MCF 10A (cell line): Measurements from ENCODE around the gene LHX2. TPM values are rescaled to one million over a fixed set of nuclear protein-coding genes. Genes with fewer than 3 reads are reported as not detected.
A peak's percentile ranks its signal among the peaks of the same experiment; 100 is the strongest.

Experiments used
- BruUV-seq: library from RNA; stranded (reverse); fragments of 400-500 nt; replicated peaks from 2 replicates; lab custom pipeline; 2021; lab: Mats Ljungman, UMichigan
- CTCF ChIA-PET: fragments of 300-600 bp; sonication (Branson Sonifier 250); formaldehyde crosslinking; extraction: SDS; loops from one replicate; lab custom pipeline; 2021; ENCODE audit warnings: antibody characterized with exemption, inconsistent platforms; lab: Yijun Ruan, JAX
- POLR2A ChIA-PET: fragments of 300-600, 350-650 bp; sonication (Branson Sonifier 250); formaldehyde crosslinking; extraction: SDS; loops from one replicate; lab custom pipeline; 2020; ENCODE audit warnings: antibody characterized with exemption, inconsistent platforms; lab: Yijun Ruan, JAX
- DNase-seq: peaks from one replicate; pipeline ENCODE4 v3.0.0-alpha.2; 2018; ENCODE audit not compliant: unreplicated experiment
- H3K27ac Mint-ChIP-seq: one replicate; pipeline ENCODE4 v1.8.0; 2022; ENCODE audit warnings: mild to moderate bottlenecking, low read depth, mixed read lengths; ENCODE audit not compliant: unreplicated experiment
- H3K27me3 Mint-ChIP-seq: one replicate; pipeline ENCODE4 v1.8.0; 2022; ENCODE audit warnings: mixed read lengths; ENCODE audit not compliant: insufficient read depth, unreplicated experiment
- H3K36me3 Mint-ChIP-seq: one replicate; pipeline ENCODE4 v1.8.0; 2022; ENCODE audit warnings: mild to moderate bottlenecking, moderate library complexity, mixed read lengths; ENCODE audit not compliant: insufficient read depth, unreplicated experiment
- H3K4me1 Mint-ChIP-seq: one replicate; pipeline ENCODE4 v1.8.0; 2022; ENCODE audit warnings: mixed read lengths; ENCODE audit not compliant: insufficient read depth, unreplicated experiment
- H3K4me3 Mint-ChIP-seq: one replicate; pipeline ENCODE4 v1.8.0; 2022; ENCODE audit warnings: mild to moderate bottlenecking, moderate library complexity, mixed read lengths; ENCODE audit not compliant: unreplicated experiment
- H3K9me3 Mint-ChIP-seq: one replicate; pipeline ENCODE4 v1.8.0; 2022; ENCODE audit warnings: mixed read lengths; ENCODE audit not compliant: unreplicated experiment
- CTCF ChIP-seq: fragments of 200-600 bp; IDR thresholded peaks from one replicate; pipeline ENCODE4 v1.8.0; 2022; ENCODE audit warnings: antibody characterized with exemption, mild to moderate bottlenecking; ENCODE audit not compliant: unreplicated experiment
- intact Hi-C: fragments of 100-400 bp; cut with micrococcal nuclease; formaldehyde crosslinking; loops from 2 replicates; pipeline ENCODE4 v1.14.1; 2022
- total RNA-seq: library from RNA; stranded (reverse); gene quantifications from 2 replicates; pipeline ENCODE4 v1.2.3, GENCODE V29; 2022

The LHX2 gene
- total RNA-seq, 1 experiment from 2014 or later: 0.63 TPM

GRCh38 chr9:124010665-124011321, 775 bp upstream of the LHX2 start:
- Mint-ChIP-seq H3K4me3 (peak overlapping the region; percentile 69), H3K4me1 (peaks cover 5% of the 10 kb centered on the region), H3K27me3 (peaks cover 48% of the 10 kb centered on the region), H3K9me3 (no peaks in the 10 kb centered on the region), H3K27ac (no peak overlapping the region), H3K36me3 (no peaks in the 10 kb centered on the region)
- no TSS peak for BruUV-seq
- TF ChIP-seq CTCF: no peak
- POLR2A ChIA-PET: no interaction called here
- CTCF ChIA-PET: interaction anchor here (0.6 kb wide), 2 partner anchors 9 to 20 kb away, joined by 3 to 4 read pairs; no protein-coding TSS in a partner anchor
- DNase-seq: no peak
- intact Hi-C loops: no loop called here

GRCh38 chr9:124012368-124013301, 1.1 kb downstream of the LHX2 start:
- Mint-ChIP-seq H3K27me3 (peaks cover 46% of the 10 kb centered on the region), H3K36me3 (no peaks in the 10 kb centered on the region), H3K27ac (no peak overlapping the region), H3K4me3 (peak overlapping the region; percentile 43), H3K4me1 (peaks cover 5% of the 10 kb centered on the region), H3K9me3 (no peaks in the 10 kb centered on the region)
- BruUV-seq: no TSS peak
- ChIA-PET CTCF (no interaction called here), POLR2A (interaction anchor here (0.7 kb wide), 1 partner anchor 453 kb away, joined by 3 read pairs; no protein-coding TSS in a partner anchor)
- intact Hi-C loops: no loop called here
- DNase-seq: no peak
- TF ChIP-seq CTCF: no peak

- peak overlapping the region; percentile 43 for H3K4me3 Mint-ChIP-seq
- intact Hi-C loops: no loop called here
- POLR2A ChIA-PET: no interaction called here
- no peaks in the 10 kb centered on the region for H3K9me3 Mint-ChIP-seq
- DNase-seq: no peak
- BruUV-seq: no TSS peak
- H3K4me1 Mint-ChIP-seq: peaks cover 3% of the 10 kb centered on the region
- no peak overlapping the region for H3K27ac Mint-ChIP-seq
- CTCF ChIA-PET: no interaction called here
- no peak for TF ChIP-seq CTCF
- H3K27me3 Mint-ChIP-seq: peaks cover 43% of the 10 kb centered on the region
- no peaks in the 10 kb centered on the region for H3K36me3 Mint-ChIP-seq
These were observed 2.0 kb downstream of the LHX2 start for GRCh38 chr9:124013309-124014210.
